Left renal pelvis (tissue), 4 donors: ENCODE data around the gene SRGAP3. TPM values are rescaled to one million over a fixed set of nuclear protein-coding genes. Genes with fewer than 3 reads are reported as not detected.
A peak's percentile ranks its signal among the peaks of the same experiment; 100 is the strongest.

Experiments used
- DNase-seq, 4 donors: peaks; one replicate each; pipeline ENCODE4 v3.0.0-alpha.2; 2013; ENCODE audit warnings: low read depth in 4 of 4, low spot score in 3 of 4
- polyA plus RNA-seq, 4 donors: library from polyadenylated mRNA; unstranded; fragments of 120-200 nt; gene quantifications; one replicate each; pipeline ENCODE4 v1.2.1, GENCODE V29; 2013; ENCODE audit not compliant: insufficient read length in 4 of 4

SRGAP3 gene
- polyA plus RNA-seq, 4 donors, result 16.5 to 21.5 (median 18.7) TPM

DNA sequence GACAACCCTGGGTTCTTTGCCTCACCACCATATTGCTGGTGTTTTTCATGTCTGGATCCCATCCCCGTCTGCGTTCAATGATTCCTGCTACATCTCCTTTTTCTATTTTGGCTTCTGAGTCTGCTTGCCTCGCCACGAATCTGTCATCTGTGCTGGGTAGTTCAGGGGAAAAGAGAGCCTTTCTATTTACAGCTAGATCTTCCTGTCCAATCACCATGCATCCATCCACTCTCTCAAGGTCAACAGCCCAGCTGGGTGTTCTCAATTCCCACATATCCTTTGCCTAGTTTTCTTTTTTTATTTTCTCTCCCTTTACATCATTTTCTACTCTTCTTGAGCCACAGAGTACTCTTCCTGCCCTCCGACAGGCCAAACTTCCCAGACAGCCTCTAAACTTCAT, 181.4 kb downstream of the SRGAP3 start:
- DNase-seq, result peak in 1 of 4 donors; percentile 25

DNA sequence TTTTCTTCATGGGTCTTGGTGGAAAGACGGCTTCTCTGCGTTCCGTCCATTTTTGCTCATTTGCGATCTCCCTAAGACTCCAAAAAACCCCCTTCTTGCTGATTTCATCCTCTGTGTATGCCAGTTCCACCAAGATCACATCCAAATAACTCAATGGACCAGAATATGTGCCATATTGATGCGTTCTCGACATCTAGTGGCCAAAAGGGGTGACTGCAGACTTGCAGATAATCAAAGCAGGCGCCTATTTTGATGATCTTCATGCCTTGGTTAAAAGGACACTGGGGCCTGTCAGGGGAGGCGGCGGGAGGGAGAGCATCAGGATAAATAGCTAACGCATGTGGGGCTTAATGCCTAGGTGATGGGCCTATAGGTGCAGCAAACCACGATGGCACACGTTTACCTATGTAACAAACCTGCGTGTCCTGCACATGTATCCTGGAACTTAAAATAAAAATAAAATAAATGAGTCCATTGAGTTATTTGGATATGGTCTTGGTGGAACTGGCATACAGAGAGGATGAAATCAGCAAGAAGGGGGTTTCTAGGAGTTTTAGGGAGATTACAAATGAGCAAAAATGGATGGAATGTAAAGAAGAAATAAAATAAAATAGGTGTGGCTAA, 182.0 kb downstream of the SRGAP3 start:
- DNase-seq, result peak in 1 of 4 donors; percentile 8

DNA sequence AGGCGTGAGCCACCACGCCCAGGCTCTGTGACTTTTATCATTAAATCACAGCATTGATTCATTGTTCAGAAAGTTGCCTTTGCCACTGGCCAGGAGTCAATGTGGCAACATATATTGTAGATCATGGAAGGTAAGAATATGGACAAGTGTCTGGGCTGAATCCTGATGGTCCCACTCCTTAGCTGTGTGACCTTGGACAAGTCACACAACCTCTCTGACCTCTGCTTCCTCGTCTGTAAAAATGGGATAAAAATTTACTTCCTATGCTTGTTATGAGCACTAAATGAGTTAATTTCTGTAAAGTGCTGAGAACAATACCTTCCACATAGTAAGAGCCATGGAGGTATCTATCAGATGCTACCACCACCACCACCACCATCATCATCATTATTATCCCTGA, 182.7 kb downstream of the SRGAP3 start:
- no peak for DNase-seq

DNA sequence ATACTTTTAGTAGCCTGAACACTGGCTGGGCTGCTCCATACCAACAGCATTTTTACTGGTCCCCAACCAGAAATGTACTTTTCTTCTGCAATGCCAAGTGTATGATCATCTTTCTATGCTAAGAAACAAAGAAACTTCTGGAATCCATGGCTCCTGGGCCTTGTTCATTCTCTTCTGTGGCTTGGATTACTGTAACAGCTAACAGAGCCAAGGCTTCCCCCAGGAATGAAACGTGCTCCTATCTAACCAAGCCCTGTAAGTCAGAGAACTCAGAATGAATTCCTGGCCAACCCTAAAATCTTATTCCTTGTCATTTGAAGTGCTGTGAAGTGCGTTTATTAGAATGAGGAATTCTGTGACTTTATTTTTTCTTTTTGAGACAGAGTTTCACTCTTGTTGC, 183.3 kb downstream of the SRGAP3 start:
- DNase-seq, result no peak

DNA sequence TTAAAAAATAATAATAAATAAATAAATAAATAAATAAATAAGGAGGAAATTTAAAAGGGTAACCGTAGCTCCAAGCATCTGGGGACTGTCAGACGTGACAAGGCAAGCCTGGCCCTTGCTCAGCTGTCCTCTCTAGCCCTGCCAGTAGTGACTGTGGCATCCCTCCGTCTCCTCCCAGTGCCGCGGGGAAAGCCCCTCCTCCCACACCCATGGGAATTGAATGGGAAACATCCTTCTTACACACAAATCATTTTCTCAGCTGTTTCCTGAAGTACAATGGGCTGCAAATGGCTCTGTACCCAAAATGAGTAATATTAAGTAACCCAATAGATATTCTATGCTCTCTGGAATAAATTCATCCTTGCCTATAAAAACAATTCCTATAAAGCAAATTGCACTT, 184.6 kb downstream of the SRGAP3 start:
- DNase-seq, result no peak

DNA sequence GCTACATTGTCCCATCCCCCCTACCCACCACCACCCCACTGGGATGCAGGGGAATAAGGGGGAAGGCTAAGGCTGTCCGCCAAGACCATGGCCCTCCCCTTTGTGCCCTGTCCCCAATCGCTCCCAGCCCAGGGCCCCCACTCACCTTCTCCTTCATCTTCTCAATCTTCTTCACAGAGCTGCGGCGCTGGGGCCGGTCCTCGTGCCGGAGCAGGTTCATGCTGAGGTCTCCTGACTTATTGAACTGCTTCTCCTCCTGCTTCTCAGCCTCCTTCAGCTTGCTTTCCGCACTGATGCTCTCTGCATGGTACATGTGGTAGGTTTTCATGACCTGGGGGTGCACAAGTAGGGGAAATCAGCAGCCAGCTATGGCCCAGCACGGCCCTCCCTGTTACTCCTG, 185.2 kb downstream of the SRGAP3 start:
- DNase-seq, result no peak

DNA sequence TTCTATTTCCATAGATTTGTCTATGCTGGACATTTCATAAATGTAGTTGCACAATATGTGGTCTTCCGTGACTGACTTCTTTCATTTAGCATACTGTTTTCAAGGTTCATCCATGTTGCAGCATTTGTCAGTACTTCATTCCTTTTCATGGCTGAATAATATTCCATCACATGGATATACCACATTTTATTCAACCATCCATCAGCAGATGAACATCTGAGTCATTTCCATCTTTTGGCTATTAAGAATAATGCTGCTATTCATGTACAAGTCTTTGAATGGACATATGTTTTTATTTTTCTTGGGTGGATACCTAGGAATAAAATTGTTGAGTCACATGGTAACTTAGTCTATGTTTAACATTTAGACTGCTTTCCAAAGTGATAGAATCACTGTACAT, 186.9 kb downstream of the SRGAP3 start:
- no peak for DNase-seq

DNA sequence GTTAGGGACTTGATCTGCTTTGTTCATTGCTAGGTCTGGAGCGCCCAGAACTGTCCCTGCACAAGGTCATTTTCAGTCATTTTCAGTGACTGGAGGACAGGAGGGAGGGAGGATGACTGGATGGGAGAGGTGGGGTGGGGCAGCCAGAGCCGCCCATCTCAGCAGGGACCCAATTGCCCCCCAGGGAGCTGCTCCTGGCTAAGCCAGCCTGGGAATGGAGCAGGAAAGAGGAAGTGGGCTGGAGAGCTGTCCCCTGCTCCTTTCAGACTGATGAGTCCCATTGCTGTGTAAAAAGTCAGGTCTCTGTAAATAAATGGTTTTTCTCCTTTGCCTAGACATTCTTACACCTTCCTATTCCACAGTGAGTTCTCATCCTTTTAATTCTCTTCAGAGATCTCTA, 187.8 kb downstream of the SRGAP3 start:
- DNase-seq, result no peak

DNA sequence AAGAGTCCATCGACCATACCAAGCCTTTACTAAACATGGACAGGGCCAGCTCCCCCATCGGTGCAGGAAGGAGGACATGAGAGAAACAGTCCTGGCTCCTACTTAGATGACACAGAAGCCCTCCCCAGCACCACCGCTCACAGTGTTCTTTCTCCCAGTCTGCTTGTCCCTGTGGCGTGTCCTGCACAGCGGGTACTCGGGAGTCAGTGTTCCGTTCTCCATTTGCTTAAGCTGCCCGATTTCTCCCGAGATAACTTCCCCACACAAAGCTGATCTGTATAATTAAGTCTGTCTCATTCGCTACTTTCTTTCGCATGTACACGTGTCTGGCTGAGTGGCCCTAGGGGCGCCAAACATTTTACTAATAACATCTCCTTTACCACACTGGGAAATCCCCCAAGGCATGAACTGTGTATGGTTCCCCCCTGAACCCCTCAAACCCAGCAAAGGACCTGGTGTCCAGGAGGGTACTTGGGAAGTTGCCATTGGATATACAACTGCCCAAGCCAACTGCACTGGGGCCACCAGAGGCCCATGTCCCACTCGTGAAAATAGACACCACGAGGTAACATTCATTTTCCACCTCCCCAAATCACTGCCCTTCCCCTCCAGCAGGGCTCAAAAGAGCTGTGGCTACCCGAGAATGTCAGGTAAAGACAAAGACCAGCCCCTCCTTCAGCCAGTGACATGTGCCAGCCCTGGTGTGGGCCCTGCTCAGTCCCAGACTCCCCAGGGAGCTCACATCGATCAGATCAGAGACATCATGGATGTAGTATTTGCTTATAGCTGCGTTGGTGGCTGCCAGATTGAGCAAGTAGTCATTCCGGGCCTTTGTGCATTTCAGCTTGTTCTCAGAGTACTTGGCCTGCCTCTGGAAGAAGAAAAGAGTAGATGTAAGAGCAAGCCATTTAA, 189.7 kb downstream of the SRGAP3 start:
- no peak for DNase-seq

DNA sequence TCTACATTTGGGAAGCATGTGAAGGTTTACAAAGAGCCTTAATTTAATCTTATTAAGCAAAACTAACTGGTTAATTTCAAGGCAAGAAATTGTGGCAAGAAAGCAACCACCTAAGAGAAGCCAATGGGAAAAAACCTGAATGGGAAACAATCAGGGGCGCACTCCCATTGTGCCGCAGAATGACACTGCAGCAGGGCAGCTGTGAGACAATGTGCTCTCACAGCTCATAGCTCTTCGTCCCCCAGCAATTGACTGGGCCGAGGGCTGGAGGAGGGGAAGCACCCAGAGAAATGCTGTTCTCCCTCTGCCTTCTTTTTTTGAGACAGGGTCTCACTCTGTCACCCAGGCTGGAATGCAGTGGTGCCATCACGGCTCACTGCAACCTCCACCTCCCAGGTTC, 192.9 kb downstream of the SRGAP3 start:
- DNase-seq, result no peak

DNA sequence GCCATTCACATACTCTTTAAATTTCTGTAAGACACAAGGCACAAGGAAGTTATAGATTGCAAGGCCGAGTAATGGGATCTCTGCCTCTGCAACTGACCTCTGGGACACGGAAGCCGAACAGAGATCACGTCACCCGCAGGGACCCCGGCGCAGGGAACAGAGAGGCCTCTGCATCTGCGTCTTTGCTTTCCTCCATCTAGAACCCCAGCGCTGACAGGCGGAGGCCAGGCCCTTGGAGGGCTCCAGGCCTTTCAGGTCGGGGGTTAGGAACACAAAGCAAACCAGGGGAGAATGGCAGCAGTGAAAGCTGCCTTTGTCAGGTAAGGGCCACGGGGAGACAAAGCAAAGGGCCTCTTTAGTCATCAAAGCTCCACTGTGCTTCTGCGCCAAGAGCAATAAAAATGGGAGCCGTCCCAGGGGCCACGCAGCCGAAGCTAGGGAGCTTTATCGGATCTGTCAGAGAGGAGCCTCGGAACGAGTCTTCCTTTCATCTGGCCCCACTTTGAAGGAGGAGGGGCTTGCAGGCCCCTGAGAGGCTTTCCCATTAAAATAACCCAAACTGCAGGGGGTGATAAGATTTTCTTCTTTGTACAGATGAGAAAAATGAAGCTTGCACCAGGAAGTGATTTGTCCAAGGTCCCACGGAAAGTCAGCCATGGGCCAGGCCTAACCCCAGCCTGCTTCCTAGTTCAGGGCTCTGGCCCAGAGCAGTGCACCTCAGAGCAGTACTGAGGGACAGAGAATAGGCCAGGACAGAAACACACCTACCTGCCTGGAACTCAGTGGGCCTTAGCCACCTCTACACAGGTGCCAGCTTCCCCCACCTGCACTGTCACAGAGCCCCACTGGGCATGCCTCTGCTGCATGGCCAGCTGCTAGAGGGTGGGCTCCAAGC, 201.7 kb downstream of the SRGAP3 start:
- DNase-seq, result no peak

DNA sequence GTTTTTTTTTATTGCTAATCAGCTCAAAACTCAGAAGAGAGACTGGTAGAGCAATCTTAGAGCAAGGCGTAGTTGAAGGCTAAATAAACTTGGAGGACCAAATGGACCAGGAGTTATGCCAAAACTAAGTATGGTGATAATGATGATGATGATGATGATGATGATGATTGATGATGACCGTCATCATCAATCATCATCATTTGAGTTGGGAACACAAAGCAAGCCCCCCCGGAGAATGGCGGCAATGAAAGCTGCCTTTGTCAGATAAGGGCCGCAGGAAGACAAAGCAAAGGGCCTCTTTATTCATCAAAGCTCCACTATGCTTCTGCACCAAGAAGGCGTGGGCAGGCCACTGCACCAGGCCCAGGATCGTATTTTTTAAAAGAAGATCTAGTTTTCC, 204.1 kb downstream of the SRGAP3 start:
- DNase-seq, result no peak

DNA sequence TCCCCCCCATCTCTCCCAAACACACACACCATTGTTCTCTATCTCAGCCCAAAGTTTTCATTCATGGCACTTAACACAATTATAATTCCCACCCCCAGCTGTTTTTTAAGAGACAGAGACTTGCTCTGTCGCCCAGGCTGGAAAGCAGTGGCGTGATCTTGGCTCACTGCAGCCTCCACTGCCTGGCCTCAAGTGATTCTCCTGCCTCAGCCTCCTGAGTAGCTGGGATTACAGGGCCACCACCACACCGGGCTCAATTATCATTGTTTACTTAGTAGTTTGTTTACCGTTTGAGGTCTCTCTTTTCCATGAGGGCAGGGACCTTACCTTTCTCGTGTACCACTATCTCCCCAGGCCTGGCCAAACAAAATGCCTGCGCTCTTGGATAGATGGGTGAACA, 206.4 kb downstream of the SRGAP3 start:
- DNase-seq, result no peak

DNA sequence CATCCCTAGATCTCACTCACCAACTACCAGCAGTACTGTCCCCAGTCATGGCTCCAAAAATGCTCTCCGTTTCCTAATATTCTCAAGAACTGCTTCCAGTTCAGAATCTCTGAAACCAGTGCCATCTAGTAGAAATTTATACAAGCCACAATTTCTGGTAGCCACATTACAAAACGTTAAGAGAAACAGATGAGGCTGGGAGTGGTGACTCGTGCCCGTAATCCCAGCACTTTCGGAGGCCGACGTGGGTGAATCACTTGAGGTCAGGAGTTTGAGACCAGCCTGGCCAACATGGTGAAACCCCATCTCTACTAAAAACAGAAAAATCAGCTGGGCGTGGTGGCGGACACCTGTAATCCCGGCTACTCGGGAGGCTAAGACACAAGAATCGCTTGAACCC, 207.8 kb downstream of the SRGAP3 start:
- DNase-seq, result no peak

DNA sequence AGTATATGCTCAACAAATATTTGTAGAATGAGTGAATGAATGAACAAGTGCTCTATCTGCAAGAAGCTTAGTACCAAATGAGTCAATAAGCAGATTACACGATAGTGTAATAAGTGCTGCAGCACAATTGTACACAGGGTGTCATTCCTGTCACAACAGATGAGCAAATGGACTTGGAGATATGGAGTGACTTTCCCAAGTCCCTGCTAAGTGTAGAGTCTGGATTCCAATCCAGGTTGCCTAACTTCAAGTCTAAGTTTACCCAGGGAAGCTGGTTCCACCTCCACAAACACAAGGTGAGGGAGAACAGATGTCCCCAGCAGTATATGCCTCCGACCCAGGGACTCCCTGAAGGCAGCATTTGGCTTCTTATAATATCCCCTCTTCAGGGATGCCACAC, 208.4 kb downstream of the SRGAP3 start:
- no peak for DNase-seq

DNA sequence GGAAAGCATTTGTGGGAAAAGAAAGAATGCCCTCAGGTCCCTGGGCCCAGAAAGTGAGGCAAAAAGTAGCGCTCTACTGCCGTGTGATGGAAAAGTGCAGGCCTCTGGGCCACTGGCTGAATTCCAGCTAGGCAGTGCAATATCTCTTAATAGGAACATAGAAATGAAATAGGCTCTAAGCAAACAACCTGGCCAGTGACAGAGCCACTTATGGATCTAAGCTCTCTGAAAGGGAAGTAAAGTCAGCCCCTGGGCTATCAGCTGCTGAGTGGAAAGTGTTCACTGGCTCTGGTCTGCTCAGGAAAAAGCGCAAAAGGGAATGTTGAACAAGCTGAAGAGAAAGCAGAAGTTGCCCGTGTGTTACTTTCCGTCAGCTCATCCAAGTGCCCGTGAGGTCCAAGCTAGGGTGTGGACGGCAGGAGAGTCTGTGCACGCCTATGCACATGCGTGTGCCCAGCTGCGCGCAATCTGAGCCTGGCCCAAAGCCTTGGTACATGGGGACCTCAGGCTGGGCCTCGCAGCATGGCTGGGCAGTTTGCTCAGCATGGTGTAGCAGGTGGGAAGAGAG, 212.2 kb downstream of the SRGAP3 start:
- DNase-seq, result no peak

DNA sequence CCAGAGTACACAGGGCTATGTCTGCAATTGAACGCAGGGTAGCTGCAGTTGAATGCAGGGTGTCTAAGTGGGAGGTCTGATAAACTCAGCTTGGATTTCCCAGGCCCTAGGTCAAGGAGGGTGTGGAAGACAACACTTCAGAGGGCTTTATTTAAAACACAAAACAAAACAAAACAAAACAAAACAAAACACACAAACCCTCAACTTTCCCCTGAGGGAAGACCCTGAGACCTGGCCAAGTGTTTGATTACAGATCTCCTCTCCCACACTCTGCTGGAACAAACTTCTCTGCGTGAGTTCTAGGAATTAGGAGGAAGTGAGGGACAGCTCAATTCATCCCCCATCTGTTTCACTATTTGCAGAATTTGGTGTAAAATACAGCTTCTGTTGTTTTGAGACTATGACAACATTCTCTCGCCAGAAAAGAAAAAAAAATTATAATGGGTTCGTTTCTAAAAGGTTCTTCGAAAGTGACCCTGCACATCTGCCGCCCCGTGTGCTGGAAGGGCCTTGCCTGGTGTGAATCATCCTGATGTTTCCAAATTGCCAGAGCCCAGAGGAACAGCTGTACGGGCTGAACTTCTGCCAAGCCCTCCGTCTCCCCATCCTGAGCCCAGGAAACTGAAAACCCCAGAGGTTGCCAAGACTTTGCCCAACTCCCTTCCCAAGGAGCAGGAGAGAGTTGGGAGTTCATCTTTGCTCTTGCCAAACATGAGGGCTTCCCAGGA, 212.9 kb downstream of the SRGAP3 start:
- DNase-seq, result no peak

DNA sequence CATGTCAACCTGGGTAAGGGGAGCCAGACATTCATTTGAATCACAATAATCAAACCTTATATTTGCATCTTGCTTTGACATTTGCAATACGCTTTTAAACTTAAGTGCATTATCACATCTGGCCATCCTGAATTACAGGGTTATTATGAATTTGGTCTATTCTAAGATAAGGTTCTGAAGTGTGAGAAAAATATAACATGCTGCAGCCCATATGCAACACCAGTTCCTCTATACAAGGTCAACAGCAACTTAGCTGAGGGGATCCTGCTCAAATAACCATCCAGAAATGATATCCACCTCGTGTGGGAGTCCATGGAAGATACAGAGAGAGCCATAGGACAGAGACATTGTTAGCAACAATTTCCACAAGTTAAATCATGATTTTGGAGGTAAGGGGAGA, 213.5 kb downstream of the SRGAP3 start:
- DNase-seq, result no peak

DNA sequence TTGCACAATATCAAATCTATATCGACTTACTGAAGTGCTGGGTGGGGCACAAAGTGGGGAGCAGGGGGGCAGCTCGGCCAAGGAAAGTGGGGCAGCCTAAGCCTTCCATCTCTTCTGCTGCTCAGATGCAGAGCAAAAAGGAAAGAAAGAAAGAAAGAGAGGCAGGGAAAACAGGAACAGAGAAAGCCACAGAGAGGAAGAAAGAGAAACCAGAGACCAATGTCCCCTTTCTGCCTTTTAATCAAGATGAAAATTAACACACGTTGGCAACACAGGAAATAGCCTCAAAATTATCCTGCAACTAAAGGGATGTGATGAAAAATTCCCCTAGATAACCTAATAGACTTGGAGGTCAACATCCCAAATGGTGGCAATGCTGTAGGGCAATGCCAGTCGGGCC, 214.0 kb downstream of the SRGAP3 start:
- DNase-seq, result no peak

DNA sequence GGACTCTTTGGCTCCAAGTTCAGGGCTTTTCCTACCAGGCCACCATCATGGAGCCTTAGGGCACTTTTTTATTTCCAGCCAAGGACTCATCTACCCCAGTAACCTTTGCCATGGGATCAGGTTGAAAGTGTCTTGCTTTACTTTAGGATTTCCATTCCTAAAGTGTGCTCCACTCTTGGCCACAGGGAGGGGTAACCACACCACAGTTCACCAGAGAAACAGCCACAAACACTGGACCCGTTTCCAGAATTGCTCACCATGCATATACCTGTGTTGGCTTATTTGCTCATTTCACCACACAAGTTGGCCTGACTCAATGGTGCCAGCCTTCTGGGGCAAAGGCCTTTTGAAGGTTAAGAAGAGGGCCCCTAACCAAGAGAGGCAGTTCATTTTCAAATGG, 215.6 kb downstream of the SRGAP3 start:
- no peak for DNase-seq
